ENCODE results near the gene KIAA0408. TPM values are rescaled to one million over a fixed set of nuclear protein-coding genes. Genes with fewer than 3 reads are reported as not detected.

The KIAA0408 gene
- total and polyA plus RNA-seq, 4 donors = 0.07 to 0.28 TPM; not detected in 2

GRCh38 chr6:127481111-127481510 is 21.9 kb upstream of the KIAA0408 start:
- Histone ChIP-seq H3K9me3 (ENCODE audit: control insufficient read depth in 4 of 4, low read length in 3 of 4) (peaks cover 0 to under 1% (median 0%) of the 10 kb centered on the region in 4 donors), H3K4me1 (ENCODE audit: control insufficient read depth in 4 of 4, insufficient read depth in 4 of 4, low read length in 3 of 4) (peaks cover 0 to 9% (median 6%) of the 10 kb centered on the region in 4 donors), H3K9ac (ENCODE audit: low read depth in 1 of 2, low read length in 2 of 2) (no peak overlapping the region), H3K27ac (ENCODE audit: low read depth in 1 of 2, low read length in 2 of 2) (no peak overlapping the region), H3K4me3 (ENCODE audit: low read depth in 1 of 3, low read length in 3 of 3) (no peak overlapping the region), H3K36me3 (ENCODE audit: control insufficient read depth in 4 of 4, insufficient read depth in 3 of 4, low read depth in 1 of 4, low read length in 3 of 4) (no peaks in the 10 kb centered on the region), H3K27me3 (ENCODE audit: control insufficient read depth in 4 of 4, insufficient read depth in 4 of 4, low read length in 3 of 4) (no peaks in the 10 kb centered on the region)
- TF ChIP-seq HNF4A (conservative IDR thresholded peaks at IDR 0.05) (no peak), ZBTB33 (IDR thresholded peaks at IDR 0.05) (no peak), JUND (IDR thresholded peaks at IDR 0.05) (no peak), GABPA (IDR thresholded peaks at IDR 0.05 in 1 of 2, conservative IDR thresholded peaks at IDR 0.05 in 1 of 2) (no peak), EGR1 (IDR thresholded peaks at IDR 0.05; ENCODE audit: low read depth in 2 of 2) (no peak), SP1 (IDR thresholded peaks at IDR 0.05) (no peak), FOXA1 (IDR thresholded peaks at IDR 0.05) (no peak), NR2F2 (IDR thresholded peaks at IDR 0.05) (no peak)
- DNase-seq (ENCODE audit: low spot score) = no peak
- 83% methylated on average over 2 of the region's 2 CpGs for WGBS

GRCh38 chr6:127477658-127478057 is 18.5 kb upstream of the KIAA0408 start:
- H3K4me1 ChIP-seq (ENCODE audit: control insufficient read depth in 4 of 4, insufficient read depth in 4 of 4, low read length in 3 of 4) = no peaks in the 10 kb centered on the region
- H3K27ac ChIP-seq (ENCODE audit: low read depth in 1 of 2, low read length in 2 of 2) = no peak overlapping the region
- no peaks in the 10 kb centered on the region for H3K36me3 ChIP-seq (ENCODE audit: control insufficient read depth in 4 of 4, insufficient read depth in 3 of 4, low read depth in 1 of 4, low read length in 3 of 4)
- no peaks in the 10 kb centered on the region for H3K27me3 ChIP-seq (ENCODE audit: control insufficient read depth in 4 of 4, insufficient read depth in 4 of 4, low read length in 3 of 4)
- DNase-seq (ENCODE audit: low spot score) = no peak
- 50% methylated on average over 1 of the region's 1 CpG for WGBS
- no peak overlapping the region for H3K4me3 ChIP-seq (ENCODE audit: low read depth in 1 of 3, low read length in 3 of 3)
- TF ChIP-seq HNF4G (IDR thresholded peaks at IDR 0.05) (no peak), RAD21 (IDR thresholded peaks at IDR 0.05) (no peak), EGR1 (IDR thresholded peaks at IDR 0.05; ENCODE audit: low read depth in 2 of 2) (no peak), FOXA1 (IDR thresholded peaks at IDR 0.05) (no peak), ZBTB33 (IDR thresholded peaks at IDR 0.05) (no peak), MAX (IDR thresholded peaks at IDR 0.05) (no peak), NR2F2 (IDR thresholded peaks at IDR 0.05) (no peak), RXRA (IDR thresholded peaks at IDR 0.05) (no peak), FOXA2 (IDR thresholded peaks at IDR 0.05) (no peak), CTCF (IDR thresholded peaks at IDR 0.05; ENCODE audit: low read depth, low read length, missing input control) (no peak), JUND (IDR thresholded peaks at IDR 0.05) (no peak), HNF4A (conservative IDR thresholded peaks at IDR 0.05) (no peak), REST (IDR thresholded peaks at IDR 0.05) (no peak), TAF1 (conservative IDR thresholded peaks at IDR 0.05) (no peak), SP1 (IDR thresholded peaks at IDR 0.05) (no peak), GABPA (IDR thresholded peaks at IDR 0.05 in 1 of 2, conservative IDR thresholded peaks at IDR 0.05 in 1 of 2) (no peak), YY1 (IDR thresholded peaks at IDR 0.05) (no peak), ATF3 (IDR thresholded peaks at IDR 0.05) (no peak)
- no peak overlapping the region for H3K9ac ChIP-seq (ENCODE audit: low read depth in 1 of 2, low read length in 2 of 2)
- peaks cover 0 to 3% (median 1%) of the 10 kb centered on the region in 4 donors for H3K9me3 ChIP-seq (ENCODE audit: control insufficient read depth in 4 of 4, low read length in 3 of 4)
